ENCODE measurements around the gene ACSL6.

DNA sequence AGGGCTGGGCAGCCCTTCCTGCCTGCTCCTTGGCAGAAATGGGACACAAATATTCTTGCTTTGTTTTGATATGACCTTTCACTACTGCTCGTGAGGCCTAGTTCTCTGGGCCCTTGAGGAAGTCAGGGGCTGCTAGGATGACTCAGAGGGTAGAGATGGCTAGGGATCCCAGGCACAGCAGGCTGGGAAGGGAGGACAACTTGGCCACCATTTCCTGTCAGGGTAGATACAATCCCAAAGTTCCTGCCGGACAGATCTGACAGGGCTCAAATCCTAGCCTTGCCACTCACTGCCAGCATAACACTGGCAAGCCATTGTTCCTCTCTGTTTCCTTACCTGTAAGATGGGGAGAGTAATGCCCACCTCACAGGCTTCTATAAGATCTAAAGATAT lies 34.2 kb downstream of the ACSL6 start:
- TF ChIP-seq, protein P1, sequence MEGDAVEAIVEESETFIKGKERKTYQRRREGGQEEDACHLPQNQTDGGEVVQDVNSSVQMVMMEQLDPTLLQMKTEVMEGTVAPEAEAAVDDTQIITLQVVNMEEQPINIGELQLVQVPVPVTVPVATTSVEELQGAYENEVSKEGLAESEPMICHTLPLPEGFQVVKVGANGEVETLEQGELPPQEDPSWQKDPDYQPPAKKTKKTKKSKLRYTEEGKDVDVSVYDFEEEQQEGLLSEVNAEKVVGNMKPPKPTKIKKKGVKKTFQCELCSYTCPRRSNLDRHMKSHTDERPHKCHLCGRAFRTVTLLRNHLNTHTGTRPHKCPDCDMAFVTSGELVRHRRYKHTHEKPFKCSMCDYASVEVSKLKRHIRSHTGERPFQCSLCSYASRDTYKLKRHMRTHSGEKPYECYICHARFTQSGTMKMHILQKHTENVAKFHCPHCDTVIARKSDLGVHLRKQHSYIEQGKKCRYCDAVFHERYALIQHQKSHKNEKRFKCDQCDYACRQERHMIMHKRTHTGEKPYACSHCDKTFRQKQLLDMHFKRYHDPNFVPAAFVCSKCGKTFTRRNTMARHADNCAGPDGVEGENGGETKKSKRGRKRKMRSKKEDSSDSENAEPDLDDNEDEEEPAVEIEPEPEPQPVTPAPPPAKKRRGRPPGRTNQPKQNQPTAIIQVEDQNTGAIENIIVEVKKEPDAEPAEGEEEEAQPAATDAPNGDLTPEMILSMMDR (IDR thresholded peaks at IDR 0.05): no peak
- no peak for TF ChIP-seq EZH2phosphoT487 (IDR thresholded peaks at IDR 0.05)

All from neural progenitor cell (in vitro differentiated cells).